Activated effector memory CD4-positive, alpha-beta T cell treated with anti-CD3 and anti-CD28 coated beads, Interleukin-2, amount 50 U/mL, for 16 hours (primary cell): ENCODE measurements around the gene ANKRD11.
A peak's percentile ranks its signal among the peaks of the same experiment; 100 is the strongest.
"Not testable (repeated sequence)": the region's sequence is repeated elsewhere in the genome, so short reads cannot be mapped to it uniquely, and the experiment has no call there.

Experiments
- DNase-seq: peaks from one replicate; pipeline ENCODE4 v3.0.0-alpha.2; 2020

The ANKRD11 gene

DNA sequence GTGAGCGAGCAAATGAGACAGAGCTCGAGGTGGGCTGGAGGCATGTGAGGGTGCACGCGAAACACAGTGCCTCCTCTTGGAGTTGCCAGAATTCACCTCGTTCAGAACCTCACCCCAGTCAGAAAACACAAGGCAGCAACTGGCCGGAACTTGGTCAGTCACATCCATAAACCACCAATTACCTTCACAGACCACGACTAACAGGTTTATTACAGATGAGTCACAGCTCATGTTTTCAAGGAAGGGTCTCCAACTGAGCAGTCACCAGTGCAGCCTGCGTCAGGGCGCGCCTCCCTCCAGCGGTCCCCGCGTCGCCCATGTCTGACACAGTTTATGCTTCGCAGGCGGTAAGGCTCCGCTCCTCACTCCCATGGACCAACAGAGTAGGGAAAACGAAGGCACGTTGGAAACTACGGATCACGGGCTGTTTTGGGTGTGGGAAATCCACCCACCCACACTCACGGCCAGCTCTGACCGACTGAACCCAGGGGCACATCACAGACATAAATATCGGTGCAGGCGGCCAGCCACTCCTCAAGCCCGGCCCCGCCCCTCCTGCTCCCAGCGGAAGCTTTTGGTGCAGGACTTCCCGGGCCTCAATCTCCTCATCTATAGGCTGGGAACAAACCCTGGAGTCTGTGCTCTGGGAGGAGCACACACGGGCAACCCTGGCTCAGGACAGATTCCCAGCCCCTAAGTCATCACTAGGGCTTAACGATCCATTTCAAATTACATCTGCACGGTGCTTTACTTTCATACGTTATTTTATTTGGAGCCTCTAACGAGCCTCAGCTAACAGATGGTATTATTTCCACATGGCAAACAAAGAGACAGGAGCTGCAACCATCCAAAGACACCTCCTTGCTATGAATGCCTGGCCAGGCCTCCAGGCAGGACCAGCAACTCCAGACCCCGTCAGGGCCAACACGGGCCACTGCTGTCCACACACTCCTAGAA, 146.6 kb downstream of the ANKRD11 start:
- no peak for DNase-seq

DNA sequence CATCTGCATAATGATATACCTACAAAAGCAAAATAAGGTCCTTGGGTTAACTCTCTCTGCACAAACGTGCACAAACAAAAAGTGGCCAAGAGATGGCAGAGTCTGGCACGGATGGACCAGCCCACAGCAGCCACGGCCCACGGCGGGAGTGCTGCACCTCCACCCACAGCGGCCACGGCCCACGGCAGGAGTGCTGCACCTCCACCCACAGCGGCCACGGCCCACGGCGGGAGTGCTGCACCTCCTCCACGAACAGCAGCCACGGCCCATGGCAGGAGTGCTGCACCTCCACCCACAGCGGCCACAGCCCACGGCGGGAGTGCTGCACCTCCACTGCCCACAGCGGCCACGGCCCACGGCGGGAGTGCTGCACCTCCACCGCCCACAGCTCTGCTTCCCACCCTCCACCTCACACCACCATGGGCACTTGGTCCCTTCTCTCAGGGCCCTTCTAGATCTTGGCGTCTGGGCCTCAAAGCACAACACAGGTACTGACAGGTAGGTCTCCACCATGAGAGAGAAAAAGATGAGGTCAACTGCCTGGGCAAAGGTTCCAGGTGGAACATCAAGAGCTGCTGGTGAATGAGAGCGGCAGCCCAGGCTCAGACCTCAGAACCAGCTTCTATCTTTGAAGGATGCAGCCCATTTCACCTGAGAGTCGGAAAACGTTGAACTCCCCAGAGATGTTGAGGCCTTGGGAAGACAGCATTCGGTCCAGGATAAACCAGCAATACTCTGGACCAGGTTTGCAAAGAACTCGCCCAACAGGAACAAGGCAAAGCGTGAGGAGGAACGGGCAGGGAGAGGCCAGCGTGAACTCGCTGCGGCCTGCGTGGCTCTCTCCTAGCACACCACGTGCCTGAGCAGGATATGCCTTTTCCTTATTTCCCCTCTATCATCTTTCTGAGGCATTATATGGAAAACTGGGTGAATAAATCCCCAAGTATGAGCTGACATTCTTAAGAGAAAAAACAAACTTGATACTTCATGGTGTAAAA, 148.4 kb downstream of the ANKRD11 start:
- DNase-seq = no peak

DNA sequence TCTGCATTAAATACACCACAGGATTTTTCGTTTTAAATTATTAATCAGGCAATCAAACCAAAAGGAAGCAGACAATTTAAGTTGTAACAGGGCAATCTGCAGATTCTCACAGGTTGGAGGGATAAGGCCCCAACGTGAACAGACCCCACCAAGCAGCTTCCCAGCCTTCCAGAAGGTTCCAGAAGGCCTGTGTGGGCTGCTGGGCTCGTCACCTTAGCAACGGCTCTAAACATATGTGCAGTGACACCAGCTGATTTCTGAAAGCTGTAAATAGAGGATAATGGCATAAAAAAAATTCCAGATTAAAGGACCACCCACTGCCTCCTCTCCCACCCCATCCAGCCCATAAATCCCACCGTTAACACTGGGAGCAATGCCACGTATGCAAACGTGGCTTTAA, 149.1 kb downstream of the ANKRD11 start:
- DNase-seq = no peak

DNA sequence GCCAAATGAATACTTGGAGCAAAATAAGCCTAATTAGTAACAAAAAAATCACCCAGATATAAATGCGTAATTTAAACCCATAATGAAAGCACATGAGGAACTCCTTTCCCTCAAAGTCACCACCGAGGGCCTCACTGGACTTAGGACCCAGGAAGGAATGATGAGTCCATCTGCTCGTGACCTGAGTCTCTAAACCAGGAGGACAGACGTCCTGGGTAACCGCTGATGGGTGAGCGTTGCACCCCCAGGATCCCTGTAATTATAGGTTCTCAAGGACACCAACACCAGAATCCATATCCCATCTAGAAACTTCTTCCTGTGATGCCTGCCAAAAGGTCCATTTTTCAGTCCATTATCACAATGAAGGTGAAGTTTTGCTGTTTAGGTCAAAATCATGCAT, 151.5 kb downstream of the ANKRD11 start:
- no peak for DNase-seq

DNA sequence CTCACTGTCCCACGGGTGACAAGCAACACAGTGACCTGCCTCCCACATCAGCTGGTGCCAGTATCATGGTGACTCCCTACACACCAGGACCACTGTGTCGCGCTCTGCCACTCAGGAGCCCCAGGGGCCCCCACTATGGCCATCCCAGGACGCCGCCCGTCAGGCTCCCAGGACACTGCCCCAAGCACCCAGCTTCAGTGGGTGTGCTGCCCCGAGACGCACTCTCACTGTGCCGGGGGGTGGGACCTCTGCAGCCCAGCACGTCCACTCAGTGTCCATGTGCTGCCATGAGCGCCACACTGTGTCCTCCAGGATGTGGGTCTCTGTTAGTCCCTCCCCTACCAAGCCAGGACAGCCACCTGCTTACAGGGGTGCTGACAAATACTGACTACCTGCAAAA, 152.4 kb downstream of the ANKRD11 start:
- no peak for DNase-seq

DNA sequence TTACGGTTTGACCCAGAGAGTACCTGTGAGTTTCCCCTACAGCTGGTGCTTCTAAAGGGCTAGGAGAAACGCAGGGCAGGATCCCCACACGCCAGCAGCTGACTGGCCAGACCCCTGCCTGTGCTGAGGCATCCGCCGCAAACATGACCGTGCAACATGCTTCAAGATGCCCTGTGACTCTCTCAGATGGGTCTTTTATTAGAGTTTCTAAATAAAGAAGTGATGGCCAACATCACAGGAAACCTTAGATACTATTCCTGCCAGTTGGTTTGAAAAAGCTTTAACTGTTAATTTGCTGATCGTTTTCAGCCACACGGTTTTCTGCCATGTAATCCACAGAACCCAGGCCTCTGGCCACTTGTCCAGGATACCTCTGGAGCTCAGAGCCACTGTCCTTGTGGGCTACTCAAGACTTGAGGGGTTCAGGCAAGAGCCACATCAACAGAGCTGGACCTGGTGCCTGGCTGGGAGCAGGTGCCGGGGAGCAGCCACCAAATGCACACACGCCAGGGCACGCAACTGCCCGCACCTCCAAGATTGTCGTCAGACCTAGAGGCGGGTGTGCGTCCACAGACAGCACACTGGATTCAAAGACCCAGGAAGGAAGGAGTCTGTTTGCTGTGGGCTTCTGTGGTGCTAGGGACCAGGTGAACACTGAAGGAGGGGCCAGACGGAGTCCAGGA, 154.4 kb downstream of the ANKRD11 start:
- DNase-seq = no peak

DNA sequence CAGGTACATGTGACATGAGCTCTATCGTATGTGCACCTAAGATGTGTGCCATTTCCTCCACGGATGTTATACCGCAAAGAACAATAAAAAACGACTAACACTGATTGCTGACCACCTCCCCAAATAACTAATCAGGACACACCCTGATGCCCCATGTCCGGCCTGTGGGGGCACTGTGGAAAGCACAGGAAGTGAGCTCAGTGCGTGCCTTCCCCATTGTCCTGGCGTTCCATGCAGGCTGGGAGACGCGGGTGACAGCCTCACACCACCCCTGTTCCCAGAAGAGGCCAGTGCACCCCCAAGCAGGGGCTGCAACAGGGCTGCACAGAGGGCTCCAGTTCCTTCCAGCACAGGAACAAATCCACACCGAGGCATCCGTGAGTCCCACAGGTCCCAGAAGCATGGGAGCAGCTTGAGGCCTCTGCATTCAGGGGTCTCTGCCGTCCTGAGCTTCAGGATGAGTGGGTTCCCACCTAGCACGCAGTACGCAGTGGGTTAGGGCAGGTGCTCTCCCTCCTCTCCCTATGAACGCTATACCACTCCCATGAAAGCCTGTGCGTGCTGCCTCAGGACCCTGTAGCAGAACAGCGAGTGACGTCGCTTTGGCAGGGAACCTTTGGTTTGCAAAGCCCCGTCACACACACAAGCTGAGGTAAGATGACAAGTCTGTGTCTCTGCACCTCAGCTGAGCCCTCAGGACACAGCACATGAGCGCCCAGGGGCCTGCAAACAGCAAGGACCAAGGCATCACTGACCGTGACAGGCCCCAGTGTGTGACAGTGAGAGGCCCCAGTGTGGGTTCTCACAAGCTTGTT, 155.2 kb downstream of the ANKRD11 start:
- DNase-seq = no peak

DNA sequence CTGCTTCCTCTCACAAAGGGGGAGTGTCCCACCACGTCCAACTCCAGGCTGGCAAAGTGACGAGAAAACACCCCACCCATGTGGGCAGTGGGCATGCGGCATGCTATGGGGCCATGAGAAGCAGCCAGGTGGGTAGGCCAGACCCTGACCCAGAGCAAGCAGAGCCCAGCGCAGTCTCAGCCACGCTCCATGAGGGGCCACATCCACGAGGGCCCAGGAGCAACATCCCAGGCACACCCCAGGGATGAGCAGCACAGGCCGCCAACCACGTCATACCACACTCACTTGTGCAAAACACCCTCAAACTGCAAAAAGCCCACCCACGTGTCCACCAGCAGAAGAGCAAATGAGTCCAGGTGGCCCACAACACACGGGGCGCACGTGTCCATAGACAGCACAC, 155.9 kb downstream of the ANKRD11 start:
- DNase-seq = no peak

DNA sequence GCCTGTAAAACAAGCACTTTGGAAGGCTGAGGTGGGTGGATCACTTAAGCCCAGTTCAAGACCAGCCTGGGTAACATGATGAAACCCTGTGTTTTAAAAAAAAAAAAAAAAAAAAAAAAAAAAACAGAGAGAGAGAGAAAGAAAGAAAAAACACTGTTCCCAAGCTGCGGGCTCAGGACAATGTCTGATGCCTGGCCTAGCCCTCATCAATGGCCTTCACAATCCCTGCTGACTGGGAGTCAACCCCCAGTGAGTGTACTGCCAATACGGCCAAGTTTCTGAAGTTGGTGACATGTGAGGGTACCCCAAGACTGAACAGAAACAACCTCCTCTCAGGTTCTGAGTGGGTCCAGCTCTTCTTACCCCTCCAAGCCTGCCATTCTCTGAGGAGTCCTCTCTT, 156.3 kb downstream of the ANKRD11 start:
- DNase-seq = no peak

DNA sequence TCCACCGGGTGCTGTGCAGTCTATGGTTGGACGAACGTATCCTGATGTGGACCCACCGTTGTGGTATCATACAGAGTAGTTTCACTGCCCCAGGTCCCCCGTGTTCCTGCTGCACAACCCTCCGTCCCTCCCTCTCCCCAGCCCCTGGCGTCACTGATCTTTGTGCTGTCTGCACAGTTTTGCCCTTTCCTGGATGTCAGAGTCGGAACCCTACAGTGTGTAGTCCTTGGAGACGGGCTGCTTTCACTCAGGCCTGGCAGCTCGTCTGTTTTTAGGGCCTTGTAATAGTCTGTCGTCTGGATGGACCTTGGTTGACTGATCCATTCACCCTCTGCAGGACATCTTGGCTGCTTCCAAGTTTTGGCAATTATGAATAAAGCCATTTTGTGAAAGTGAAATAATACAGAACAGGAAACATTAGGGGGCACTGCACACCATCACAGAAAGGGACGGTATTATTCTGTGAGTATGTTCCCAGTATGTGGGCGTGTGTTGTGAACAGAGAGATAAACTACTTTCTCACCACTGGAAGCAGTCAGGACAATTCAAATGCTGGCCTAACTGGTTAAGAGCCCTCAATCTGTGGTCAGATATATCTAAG, 156.9 kb downstream of the ANKRD11 start:
- DNase-seq = not testable (repeated sequence)

DNA sequence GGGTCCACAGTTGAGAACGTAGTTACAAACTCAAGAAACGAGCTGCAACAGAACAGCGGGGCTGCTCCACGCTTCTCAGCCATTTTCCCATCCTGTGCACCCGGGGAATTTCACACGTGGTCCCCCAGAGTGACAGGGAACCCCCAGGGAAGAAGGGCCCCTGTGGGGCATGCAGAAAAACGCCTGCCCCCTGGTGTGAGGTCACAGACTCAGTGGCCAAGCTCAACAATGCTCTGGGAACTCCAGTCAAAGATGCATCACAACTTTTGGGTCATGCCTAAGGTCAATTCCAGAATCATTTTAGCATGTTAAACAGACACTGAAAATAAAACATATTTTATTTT, 157.5 kb downstream of the ANKRD11 start:
- no peak for DNase-seq

DNA sequence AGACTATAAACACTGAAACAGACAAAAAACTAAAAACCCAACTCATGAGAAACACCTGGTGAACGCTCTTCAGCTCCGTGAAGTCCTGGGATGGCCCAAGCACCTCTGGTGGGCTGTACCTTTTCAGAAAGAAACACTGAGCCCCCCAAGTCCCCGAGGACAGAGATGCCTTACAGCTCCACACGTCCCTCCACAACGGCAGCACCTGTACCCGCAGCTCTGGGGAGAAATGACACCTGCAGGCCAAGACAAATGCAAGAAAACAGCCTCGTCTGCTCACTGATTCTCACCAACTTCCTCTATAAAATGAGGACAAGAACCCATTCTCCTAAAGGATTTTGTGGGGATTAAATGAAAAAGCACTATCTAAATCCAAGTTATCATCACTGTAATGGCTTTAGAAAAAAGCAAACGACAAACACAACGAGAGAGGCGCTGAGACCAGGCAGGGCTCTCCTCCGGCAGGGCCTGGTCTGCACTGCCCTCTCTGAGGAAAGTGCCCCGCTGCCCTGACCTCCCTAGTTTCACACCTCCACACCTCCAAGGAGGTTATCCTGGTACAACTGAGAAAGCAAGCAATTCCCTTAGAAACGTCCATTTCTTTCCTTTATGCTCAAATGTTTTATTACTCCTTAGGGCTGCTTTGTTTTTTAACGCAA, 158.0 kb downstream of the ANKRD11 start:
- DNase-seq = no peak

DNA sequence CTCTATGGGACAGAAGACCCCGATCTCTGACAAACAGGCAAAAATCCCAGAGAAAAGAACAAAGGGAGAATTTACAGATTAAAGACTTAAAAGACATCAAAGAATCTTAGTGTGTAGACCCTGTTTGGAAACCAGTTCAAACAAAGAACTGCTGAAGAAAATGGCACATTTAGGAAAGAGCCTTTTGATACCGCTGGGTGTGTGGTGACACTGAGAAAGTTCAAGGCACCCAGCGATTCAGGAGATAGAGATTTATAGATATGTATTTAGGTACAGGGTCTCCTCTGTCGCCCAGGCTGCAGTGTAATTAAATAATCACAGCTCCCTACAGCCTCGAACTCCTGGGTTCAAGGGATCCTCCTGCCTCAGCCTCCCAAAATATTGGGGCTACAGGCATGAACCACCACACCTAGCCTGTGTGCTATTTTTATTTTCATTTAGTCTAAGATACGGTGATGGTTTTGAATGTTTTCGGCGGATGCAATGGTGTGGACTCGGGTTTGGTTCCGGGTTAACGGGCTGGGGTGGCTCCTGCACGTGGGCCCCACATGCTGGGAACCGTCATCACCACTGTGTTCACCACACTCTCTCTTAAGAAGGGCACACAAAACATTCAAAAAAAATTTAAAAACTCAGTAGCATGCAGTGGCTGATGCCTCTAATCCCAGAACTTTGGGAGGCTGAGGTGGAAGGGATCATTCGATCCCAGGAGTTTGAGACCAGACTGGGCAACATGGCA, 158.8 kb downstream of the ANKRD11 start:
- no peak for DNase-seq

DNA sequence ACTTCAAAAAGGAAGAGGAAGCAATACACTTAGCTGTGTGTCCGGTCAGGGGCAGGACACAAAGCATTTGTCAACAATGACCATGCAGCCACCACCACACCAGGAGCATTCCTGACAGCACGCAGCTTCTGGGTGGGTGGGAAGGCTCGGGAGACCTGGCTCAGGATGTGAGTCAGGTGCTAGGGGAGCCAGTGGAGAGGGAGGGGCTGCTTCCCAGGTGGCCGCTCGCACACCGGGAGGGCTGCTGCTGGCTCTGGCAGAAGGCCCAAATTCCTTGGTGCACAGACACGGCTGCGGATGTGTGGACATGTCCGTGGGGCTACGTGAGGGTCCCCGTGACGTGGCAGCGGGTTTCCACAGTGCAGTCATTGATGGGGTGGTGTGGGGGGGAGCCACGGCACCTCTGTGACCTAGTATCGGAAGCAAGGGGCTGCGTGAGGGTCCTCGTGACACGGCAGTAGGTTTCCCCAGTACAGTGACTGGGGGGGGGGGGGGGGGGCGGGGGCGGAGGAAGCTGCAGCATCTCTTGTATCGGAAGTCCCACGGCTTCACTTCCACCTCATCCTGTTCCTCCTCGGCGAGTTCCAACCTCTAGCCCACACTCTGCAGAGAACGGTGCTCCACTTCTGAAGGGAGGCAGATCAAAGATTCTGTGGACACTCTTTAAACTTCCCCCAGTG, 160.0 kb downstream of the ANKRD11 start:
- DNase-seq = peak; percentile 79

DNA sequence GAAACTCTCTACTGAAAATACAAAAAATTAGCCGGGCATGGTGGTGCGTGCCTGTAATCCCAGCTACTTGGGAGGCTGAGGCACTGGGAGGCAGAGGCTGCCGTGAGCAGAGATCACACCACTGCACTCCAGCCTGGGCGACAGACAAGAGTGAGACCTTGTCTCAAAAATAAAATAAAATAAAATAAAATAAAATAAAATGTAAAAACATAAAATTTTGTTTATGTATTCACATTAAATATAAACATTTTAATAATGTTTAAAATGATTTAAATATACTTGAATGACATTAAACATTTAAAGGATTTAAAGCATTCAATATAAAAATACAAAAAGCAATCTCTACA, 160.6 kb downstream of the ANKRD11 start:
- DNase-seq = not testable (repeated sequence)

DNA sequence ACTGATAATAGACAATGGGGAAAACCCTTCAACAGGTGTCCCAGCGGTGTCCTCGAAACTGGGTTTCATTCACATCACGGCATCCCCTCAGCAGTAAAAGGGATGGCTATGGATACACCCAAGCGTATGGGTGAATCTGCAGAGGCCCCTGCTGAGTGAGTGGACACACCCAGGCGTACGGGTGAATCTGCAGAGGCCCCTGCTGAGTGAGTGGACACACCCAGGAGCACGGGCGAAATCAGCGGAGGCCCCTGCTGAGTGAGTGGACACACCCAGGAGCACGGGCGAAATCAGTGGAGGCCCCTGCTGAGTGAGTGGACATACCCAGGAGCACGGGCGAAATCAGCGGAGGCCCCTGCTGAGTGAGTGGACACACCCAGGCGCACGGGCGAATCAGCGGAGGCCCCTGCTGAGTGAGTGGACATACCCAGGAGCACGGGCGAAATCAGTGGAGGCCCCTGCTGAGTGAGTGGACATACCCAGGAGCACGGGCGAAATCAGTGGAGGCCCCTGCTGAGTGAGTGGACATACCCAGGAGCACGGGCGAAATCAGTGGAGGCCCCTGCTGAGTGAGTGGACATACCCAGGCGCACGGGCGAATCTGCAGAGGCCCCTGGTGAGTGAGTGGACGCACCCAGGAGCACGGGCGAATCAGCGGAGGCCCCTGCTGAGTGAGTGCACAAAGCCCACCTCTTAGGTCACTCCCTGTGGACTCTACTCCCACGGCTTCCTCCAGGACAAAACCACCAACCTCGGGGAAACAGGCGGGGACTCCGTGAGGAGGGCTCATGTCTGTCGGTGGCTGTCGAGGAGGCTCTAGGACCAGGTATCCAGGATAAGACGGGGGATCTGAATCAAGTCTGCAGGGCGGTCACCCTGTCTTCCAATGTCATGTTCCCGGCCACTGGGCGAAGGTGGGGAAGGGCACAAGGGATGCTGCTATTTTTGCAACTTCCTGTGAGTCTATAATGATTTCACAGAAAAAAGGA, 161.7 kb downstream of the ANKRD11 start:
- DNase-seq = not testable (repeated sequence)

DNA sequence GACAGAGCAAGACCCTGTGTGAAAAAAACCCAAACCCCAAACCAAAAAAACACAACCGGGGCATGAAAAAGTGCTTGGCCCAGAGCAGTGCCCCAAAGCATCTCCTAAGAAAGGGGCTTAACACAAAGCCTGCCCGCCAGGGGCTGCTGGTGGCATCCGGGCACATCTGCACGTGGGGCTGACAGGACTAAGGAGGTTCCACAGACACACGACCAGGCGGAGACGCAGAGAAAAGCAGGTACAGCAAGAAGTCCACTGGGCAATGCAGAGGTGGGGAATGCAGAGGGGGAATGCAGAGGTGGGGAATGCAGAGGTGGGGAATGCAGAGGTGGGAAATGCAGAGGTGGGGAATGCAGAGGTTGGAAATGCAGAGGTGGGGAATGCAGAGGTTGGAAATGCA, 163.6 kb downstream of the ANKRD11 start:
- DNase-seq = no peak

DNA sequence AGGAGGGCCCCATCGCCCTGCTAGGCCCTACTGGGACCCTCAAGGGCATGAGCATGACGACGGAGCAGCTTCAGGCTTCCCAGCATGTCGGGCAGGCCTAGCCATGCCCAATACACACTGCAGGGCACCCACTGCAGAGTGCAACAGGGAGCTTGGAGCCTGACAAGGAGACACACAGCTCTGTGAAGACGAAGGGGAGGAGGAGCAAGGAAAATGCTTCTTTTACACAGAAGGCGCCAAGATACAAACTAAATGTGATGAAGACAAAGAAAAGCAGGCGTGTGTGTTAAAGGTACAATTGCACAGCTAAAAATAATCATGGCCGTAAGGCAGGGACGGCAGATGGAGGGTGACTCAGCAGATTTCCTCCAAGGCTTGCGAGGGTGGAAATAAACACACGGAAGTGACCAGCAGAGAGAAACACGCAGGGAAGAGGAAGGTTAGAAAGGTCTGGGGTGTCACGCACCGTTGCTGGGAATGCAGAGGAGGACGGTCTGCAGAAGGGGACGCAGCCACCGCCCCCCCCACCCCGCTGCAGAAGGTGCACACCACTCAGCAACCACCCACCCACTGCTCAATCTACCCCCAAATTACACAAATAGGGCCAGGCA, 164.4 kb downstream of the ANKRD11 start:
- DNase-seq = peak; percentile 66
